ENCODE results near the gene KRTAP10-4.

The KRTAP10-4 gene

DNA sequence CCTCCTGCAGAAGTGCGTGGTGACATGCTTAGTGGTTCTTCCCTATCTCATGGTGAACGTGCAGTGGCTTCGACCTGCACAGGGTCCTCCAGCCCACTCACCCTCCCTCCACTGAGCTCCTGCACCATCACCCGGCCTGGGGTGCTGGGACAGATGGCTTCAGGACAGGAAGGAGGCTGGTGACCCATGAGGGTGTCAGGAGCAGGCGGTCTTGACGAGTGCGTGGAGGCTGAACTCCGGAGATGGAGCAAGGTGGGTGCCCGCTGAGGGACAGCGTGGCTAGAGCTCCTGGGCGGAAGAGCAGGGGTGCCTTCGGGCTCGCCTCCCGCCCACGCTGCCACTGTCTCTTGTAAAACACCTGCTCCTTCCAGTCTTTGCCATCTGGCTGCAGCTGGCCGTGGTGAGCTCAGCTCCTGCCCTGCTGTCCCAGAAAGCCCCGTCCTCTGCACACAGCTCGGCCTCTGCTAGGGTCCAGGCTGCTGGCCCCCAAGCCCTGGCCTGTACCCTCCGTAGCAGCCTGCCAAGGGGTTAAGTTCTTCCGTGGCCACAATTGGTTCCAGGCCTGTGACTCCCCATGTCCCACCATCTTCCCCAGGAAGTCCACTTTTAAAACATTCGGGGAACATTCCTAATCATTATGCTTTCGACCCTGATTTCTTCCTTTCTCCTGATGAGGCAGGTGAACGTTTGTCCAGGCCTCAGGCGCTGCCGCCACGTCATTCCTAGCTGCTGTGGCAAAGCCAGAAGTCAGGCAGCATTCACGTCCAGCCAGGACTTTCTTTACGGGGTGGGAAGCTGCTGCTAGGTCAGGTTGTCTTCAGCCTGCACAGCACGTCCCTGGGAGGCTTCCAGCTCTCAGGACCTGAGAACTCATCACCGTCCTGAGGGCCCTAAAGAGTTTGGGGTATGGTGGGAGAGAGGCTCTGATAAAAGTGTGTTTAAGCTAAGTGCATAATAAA, 41.6 kb upstream of the KRTAP10-4 start:
- no peak for DNase-seq (ENCODE audit: low read depth)
- TF ChIP-seq, protein P1, sequence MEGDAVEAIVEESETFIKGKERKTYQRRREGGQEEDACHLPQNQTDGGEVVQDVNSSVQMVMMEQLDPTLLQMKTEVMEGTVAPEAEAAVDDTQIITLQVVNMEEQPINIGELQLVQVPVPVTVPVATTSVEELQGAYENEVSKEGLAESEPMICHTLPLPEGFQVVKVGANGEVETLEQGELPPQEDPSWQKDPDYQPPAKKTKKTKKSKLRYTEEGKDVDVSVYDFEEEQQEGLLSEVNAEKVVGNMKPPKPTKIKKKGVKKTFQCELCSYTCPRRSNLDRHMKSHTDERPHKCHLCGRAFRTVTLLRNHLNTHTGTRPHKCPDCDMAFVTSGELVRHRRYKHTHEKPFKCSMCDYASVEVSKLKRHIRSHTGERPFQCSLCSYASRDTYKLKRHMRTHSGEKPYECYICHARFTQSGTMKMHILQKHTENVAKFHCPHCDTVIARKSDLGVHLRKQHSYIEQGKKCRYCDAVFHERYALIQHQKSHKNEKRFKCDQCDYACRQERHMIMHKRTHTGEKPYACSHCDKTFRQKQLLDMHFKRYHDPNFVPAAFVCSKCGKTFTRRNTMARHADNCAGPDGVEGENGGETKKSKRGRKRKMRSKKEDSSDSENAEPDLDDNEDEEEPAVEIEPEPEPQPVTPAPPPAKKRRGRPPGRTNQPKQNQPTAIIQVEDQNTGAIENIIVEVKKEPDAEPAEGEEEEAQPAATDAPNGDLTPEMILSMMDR (IDR thresholded peaks at IDR 0.05; ENCODE audit: low read depth, low read length, missing control alignments), result no peak
- H3K4me3 ChIP-seq (ENCODE audit: low read depth, low read length), result no peak overlapping the region
- in situ Hi-C loops (cut with HindIII; ENCODE audit: low sequenced_read_pairs), result no loop called here

- in situ Hi-C loops (cut with HindIII; ENCODE audit: low sequenced_read_pairs), result no loop called here
- TF ChIP-seq, protein P1 (IDR thresholded peaks at IDR 0.05; ENCODE audit: low read depth, low read length, missing control alignments), result no peak
- H3K4me3 ChIP-seq (ENCODE audit: low read depth, low read length), result no peak overlapping the region
- DNase-seq (ENCODE audit: low read depth), result no peak
Measured at GRCh38 chr21:44532712-44533111, 40.8 kb upstream of the KRTAP10-4 start.

DNA sequence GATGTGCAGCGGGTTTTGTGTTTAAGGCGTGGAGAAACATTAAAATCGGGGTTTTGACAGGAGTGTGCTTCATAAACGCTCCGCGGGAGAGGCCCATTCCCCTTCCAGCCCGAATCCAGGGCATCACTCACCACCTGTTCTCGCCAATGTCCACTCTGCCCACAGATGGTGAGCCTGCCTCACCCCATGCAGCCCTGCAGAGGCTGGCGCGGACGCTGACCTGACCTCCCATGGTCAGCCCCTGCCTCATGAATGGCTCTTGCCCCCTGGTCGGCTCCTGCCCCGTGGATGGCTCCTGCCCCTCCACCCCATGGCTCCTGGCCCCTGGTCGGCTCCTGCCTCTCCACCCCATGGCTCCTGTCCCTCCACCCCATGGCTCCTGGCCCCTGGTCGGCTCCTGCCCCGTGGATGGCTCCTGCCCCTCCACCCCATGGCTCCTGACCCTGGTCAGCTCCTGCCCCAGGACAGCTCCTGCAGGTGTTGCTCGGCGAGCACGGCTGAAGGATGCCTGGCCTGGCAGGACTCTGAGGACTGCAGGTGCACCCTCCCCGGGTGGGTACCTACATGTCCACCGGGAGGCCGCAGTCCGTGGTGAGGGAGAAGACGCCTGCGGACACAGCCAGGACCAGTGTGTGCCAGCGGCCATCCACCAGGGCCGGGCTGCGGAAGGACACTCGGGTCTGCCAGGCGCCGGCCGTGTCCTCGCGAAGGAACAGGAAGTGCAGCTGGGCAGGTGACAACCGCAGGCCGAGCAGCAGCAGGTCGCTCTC, 40.2 kb upstream of the KRTAP10-4 start:
- in situ Hi-C loops (cut with HindIII; ENCODE audit: low sequenced_read_pairs), result no loop called here
- no peak overlapping the region for H3K4me3 ChIP-seq (ENCODE audit: low read depth, low read length)
- no peak for DNase-seq (ENCODE audit: low read depth)
- TF ChIP-seq, protein P1 (IDR thresholded peaks at IDR 0.05; ENCODE audit: low read depth, low read length, missing control alignments), result no peak

DNA sequence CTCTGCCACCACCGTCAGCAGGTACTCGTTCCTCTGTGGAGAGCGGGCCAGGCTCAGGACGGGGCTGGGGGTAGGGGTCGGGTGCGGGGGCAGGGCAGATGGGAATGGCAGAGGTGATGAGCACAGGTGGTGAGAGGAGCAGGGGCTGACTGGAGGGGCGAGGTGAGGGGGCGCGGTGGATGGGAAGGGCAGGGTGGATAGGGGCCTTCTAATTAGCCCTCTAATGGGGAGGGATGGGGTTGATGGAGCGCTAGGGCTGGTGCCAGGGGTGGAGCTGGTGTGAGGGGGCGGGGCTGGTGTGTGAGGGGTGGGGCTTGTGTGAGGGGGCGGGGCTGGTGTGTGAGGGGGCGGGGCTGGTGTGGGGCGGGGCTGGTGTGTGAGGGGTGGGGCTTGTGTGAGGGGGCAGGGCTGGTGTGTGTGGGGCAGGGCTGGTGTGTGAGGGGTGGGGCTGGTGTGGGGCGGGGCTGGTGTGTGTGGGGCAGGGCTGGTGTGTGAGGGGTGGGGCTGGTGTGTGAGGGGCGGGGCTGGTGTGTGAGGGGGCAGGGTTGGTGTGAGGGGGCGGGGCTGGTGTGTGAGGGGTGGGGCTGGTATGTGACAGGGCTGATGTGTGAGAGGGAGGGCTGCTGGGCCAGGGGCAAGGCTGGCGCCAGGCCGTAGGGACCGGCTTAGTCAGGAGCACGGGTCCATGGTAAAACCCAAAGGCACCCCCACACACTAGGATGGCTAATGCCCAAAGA, 39.5 kb upstream of the KRTAP10-4 start:
- in situ Hi-C loops (cut with HindIII; ENCODE audit: low sequenced_read_pairs), result no loop called here
- no peak for DNase-seq (ENCODE audit: low read depth)
- H3K4me3 ChIP-seq (ENCODE audit: low read depth, low read length), result no peak overlapping the region
- TF ChIP-seq, protein P1 (IDR thresholded peaks at IDR 0.05; ENCODE audit: low read depth, low read length, missing control alignments), result no peak

GRCh38 chr21:44534688-44535087, 38.8 kb upstream of the KRTAP10-4 start:
- DNase-seq (ENCODE audit: low read depth), result no peak
- in situ Hi-C loops (cut with HindIII; ENCODE audit: low sequenced_read_pairs), result no loop called here
- TF ChIP-seq, protein P1 (IDR thresholded peaks at IDR 0.05; ENCODE audit: low read depth, low read length, missing control alignments), result no peak
- H3K4me3 ChIP-seq (ENCODE audit: low read depth, low read length), result no peak overlapping the region

DNA sequence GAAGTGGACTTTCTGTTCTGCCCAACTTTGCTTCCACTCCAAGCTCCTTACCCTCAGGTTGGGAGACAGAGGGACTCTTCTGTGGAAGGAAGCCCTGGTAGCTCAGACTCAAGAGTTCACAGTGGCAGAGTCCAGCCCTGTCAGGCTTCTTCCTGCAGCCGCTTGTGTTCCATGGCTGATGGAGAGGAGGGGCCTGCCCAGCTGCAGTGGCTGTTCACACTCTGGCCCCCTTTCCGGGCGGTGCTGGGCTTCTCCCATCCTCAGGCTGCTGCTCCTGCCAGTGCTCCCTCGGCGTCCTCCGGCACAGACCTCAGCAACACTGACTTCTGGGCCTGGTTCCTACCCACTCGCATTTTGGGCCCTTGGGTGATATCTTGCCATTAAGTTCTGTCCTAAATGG, 37.6 kb upstream of the KRTAP10-4 start:
- TF ChIP-seq, protein P1 (IDR thresholded peaks at IDR 0.05; ENCODE audit: low read depth, low read length, missing control alignments), result no peak
- in situ Hi-C loops (cut with HindIII; ENCODE audit: low sequenced_read_pairs), result no loop called here
- H3K4me3 ChIP-seq (ENCODE audit: low read depth, low read length), result no peak overlapping the region
- DNase-seq (ENCODE audit: low read depth), result no peak

All from astrocyte of the cerebellum (primary cell).